ENCODE measurements around the gene TIMM13. TPM values are rescaled to one million over a fixed set of nuclear protein-coding genes. Genes with fewer than 3 reads are reported as not detected.

The TIMM13 gene
- polyA plus RNA-seq, 2 of the 4 experiments (the other 2 are of a cell fraction), result 24.7 to 81.2 TPM

GRCh38 chr19:2475702-2476450 lies 48.5 kb upstream of the TIMM13 start, which contains the start of gene GADD45B (continued):
- peak; percentile 23 for TF ChIP-seq CHD2 (IDR thresholded peaks at IDR 0.05; ENCODE audit: low read length, partially characterized antibody)
- no peak for TF ChIP-seq RCOR1 (IDR thresholded peaks at IDR 0.05; ENCODE audit: low read depth, low read length)
- no peak for TF ChIP-seq MYC (IDR thresholded peaks at IDR 0.05; ENCODE audit: borderline replicate concordance, low read length)
- no peak for TF ChIP-seq NR3C1 (IDR thresholded peaks at IDR 0.05)
- no peak for TF ChIP-seq ZFP36 (IDR thresholded peaks at IDR 0.05; ENCODE audit: borderline replicate concordance, partially characterized antibody)
- peak; percentile 68 for TF ChIP-seq PBX3 (IDR thresholded peaks at IDR 0.05)
- TF ChIP-seq NPAS2 (CRISPR knock-in tag; IDR thresholded peaks at IDR 0.05; ENCODE audit: borderline replicate concordance), result no peak
- TF ChIP-seq KDM1A (IDR thresholded peaks at IDR 0.05; ENCODE audit: low read depth), result no peak
- no peak for TF ChIP-seq NFE2L2 (conservative IDR thresholded peaks at IDR 0.05; ENCODE audit: low read length)
- TF ChIP-seq BCL3 (IDR thresholded peaks at IDR 0.05), result peak; percentile 99
- TF ChIP-seq BHLHE40 (IDR thresholded peaks at IDR 0.05; ENCODE audit: low read depth, low read length), result no peak
- no peak for TF ChIP-seq HOXB5 (CRISPR knock-in tag; IDR thresholded peaks at IDR 0.05)
- TF ChIP-seq HMGXB4 (CRISPR knock-in tag; IDR thresholded peaks at IDR 0.05; ENCODE audit: borderline replicate concordance), result no peak
- peak; percentile 83 for TF ChIP-seq HOXA7 (CRISPR knock-in tag; IDR thresholded peaks at IDR 0.05)
- TF ChIP-seq REST (IDR thresholded peaks at IDR 0.05), result peak; percentile 57; the same call in 1 of the 2 replicates
- TF ChIP-seq HES2 (IDR thresholded peaks at IDR 0.05), result no peak
- TF ChIP-seq ZC3H11A (IDR thresholded peaks at IDR 0.05), result no peak
- peak; percentile 96 to 97 for TF ChIP-seq JUN (IDR thresholded peaks at IDR 0.05)
- no peak for TF ChIP-seq CBX8 (IDR thresholded peaks at IDR 0.05)
- TF ChIP-seq PHF8 (IDR thresholded peaks at IDR 0.05; ENCODE audit: borderline replicate concordance, low read depth), result peak; percentile 56; the same call in 1 of the 2 replicates
